Right atrium auricular region (tissue), 2 donors: ENCODE data around the gene CDS2. TPM values are rescaled to one million over a fixed set of nuclear protein-coding genes. Genes with fewer than 3 reads are reported as not detected.

Source experiments
- DNase-seq: peaks from one replicate; pipeline ENCODE4 v3.0.0-alpha.2; 2019; ENCODE audit warnings: low spot score
- H3K27ac ChIP-seq, 2 donors: fragments of 200-600 bp; sonication (generic); 1 replicate in 1 of 2; 2 replicates in 1 of 2; pipeline ENCODE4 v1.5.1; 2016 to 2019
- H3K27me3 ChIP-seq, 2 donors: fragments of 200-600 bp; sonication (generic); one replicate each; pipeline versions ENCODE4 v1.5.1 to v1.6.0; 2017 to 2019
- H3K36me3 ChIP-seq: fragments of 200-600 bp; sonication (generic); one replicate; pipeline ENCODE4 v1.5.1; 2016
- H3K4me1 ChIP-seq, 2 donors: fragments of 200-600 bp; sonication (generic); one replicate each; pipeline versions ENCODE4 v1.5.1 to v1.6.0; 2017 to 2019
- H3K4me3 ChIP-seq, 2 donors: fragments of 200-600 bp; sonication (generic); 1 replicate in 1 of 2; 2 replicates in 1 of 2; pipeline ENCODE4 v1.5.1; 2017 to 2019; ENCODE audit warnings: mild to moderate bottlenecking in 1 of 2, moderate library complexity in 1 of 2
- H3K9me3 ChIP-seq, 2 donors: fragments of 200-600 bp; sonication (generic); one replicate each; pipeline ENCODE4 v1.5.1; 2019
- CTCF ChIP-seq, 2 donors: fragments of 200-600 bp; sonication (generic); IDR thresholded peaks; one replicate each; pipeline ENCODE4 v1.5.1; 2019; ENCODE audit warnings: antibody characterized with exemption in 2 of 2
- total RNA-seq, 2 donors: library from RNA; depleted of rRNA; stranded (reverse); fragments of >200 nt; gene quantifications; one replicate each; pipeline ENCODE4 v1.1.0, GENCODE V29; 2016

Gene CDS2
- total RNA-seq, 2 donors from 2014 or later, result 45.5 to 60.8 TPM

- no peak overlapping the region for H3K27ac ChIP-seq
- no peak overlapping the region for H3K4me3 ChIP-seq
- peaks cover 2% of the 10 kb centered on the region for H3K36me3 ChIP-seq
- TF ChIP-seq CTCF (IDR thresholded peaks at IDR 0.05), result no peak
- DNase-seq, result no peak
- no peaks in the 10 kb centered on the region for H3K9me3 ChIP-seq
- peaks cover 0 to 21% of the 10 kb centered on the region in 2 donors for H3K4me1 ChIP-seq
- no peaks in the 10 kb centered on the region for H3K27me3 ChIP-seq
Observed at GRCh38 chr20:5217616-5218015, 90.8 kb downstream of the CDS2 start.

DNA sequence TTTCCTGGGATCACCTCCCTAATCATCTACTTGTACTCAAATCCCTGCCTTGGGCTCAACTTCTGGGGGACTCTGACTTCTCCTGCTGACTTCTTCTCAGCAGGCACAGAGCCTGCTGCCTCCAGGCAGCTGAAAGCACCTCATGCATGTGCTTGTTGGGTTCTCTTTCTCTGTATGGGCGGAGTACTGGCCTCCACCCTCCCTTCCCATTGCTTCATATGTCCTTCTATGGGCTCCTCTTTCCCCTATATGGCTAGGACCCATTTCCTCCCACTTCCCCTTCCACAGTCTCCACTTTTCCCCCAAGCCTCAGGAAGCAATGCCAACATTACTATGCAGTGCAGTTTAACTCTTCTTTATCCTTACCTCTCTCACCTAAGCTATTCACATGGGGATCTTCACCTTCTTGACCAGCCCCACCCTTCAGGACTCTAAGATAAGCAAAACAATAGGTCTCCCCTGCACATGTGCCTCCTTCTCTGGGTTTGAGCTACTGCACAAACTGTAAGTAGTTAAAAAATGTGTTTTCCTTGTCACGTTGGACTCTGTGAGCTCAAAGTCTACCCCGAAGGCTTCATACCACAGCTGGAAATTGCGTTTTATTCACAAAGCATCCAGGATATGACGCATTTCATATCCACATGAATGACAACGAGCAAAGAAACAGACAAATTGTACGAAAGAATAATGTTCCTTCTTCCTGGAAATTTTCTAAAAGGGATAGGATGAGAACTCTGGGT, 93.7 kb downstream of the CDS2 start:
- Histone ChIP-seq H3K27me3 (no peaks in the 10 kb centered on the region), H3K36me3 (no peaks in the 10 kb centered on the region), H3K9me3 (no peaks in the 10 kb centered on the region), H3K27ac (no peak overlapping the region), H3K4me3 (no peak overlapping the region), H3K4me1 (peaks cover 0 to 15% of the 10 kb centered on the region in 2 donors)
- TF ChIP-seq CTCF (IDR thresholded peaks at IDR 0.05), result no peak
- DNase-seq, result no peak

DNA sequence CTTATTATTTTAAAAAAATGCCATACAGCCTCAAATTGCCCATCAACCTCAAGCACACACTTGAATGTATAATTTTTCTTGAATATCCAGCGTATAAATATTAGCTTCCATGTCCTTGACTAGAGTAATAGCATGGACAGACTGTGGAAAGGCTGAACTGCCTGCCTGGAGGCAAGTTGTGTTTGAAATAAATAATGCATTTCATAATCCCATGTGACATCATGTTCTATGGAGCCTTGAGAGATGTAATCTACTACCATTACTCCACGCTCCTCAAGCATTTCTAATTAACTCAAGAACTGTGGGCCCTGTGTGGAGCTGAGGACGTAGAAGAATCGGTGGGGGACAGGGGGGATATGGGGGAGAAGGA, 94.2 kb downstream of the CDS2 start:
- H3K9me3 ChIP-seq, result no peaks in the 10 kb centered on the region
- TF ChIP-seq CTCF (IDR thresholded peaks at IDR 0.05), result no peak
- peaks cover 0 to 10% of the 10 kb centered on the region in 2 donors for H3K4me1 ChIP-seq
- no peak overlapping the region for H3K4me3 ChIP-seq
- no peaks in the 10 kb centered on the region for H3K27me3 ChIP-seq
- no peak overlapping the region for H3K27ac ChIP-seq
- H3K36me3 ChIP-seq, result no peaks in the 10 kb centered on the region
- DNase-seq, result no peak

DNA sequence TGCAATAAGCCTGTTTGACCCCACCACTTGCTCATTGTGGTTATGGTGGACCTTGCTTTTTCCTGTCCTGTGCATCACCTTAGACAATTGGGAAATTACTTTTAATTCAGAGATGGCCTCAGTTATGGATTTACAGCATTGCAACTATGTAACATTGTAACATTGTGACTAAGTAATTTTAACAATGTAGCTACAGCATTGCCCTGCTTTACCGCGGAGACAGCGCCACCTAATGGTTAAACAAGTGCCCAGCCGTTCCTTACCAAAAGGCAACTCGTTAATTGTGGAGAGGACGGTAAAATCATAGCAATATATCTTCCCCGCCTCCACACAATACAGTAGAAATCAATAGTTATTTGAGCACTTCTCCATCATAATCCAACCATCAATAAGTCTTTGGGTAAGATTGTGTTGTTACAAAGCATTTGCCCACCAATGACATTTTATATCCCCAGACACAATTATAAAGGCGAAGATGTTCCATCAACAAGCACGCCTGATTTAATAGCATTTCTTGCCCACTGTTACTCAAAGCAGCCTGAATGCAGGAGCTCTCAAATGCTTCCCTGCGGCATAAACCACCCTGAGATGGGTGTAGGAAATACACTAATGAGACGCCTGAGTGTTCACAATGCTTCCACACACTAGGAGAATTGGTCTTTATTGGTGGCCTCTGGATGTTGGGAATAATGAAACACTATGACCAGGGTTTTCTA, 96.3 kb downstream of the CDS2 start:
- TF ChIP-seq CTCF (IDR thresholded peaks at IDR 0.05), result peak; percentile 61 to 84
- Histone ChIP-seq H3K27me3 (no peaks in the 10 kb centered on the region), H3K4me3 (no peak overlapping the region), H3K4me1 (no peaks in the 10 kb centered on the region), H3K27ac (no peak overlapping the region), H3K36me3 (no peaks in the 10 kb centered on the region), H3K9me3 (no peaks in the 10 kb centered on the region)
- DNase-seq, result no peak

- Histone ChIP-seq H3K27ac (no peak overlapping the region), H3K9me3 (no peaks in the 10 kb centered on the region), H3K36me3 (no peaks in the 10 kb centered on the region), H3K4me1 (no peaks in the 10 kb centered on the region), H3K27me3 (no peaks in the 10 kb centered on the region), H3K4me3 (no peak overlapping the region)
- TF ChIP-seq CTCF (IDR thresholded peaks at IDR 0.05), result no peak
- DNase-seq, result no peak
Observed at GRCh38 chr20:5230544-5230943, 103.7 kb downstream of the CDS2 start.
